H1 (cell line): ENCODE data around the gene VOPP1. TPM values are rescaled to one million over a fixed set of nuclear protein-coding genes. Genes with fewer than 3 reads are reported as not detected.

ENCODE experiments used
- ASH2L ChIP-seq: fragments of 200-600, 300-600 bp; sonication (generic); IDR thresholded peaks from one replicate; pipeline ENCODE4 v1.7.1; 2017; ENCODE audit warnings: low read length
- EP300 ChIP-seq, 2 experiments: IDR thresholded peaks; 1 replicate in 1 of 2; 2 replicates in 1 of 2; pipeline ENCODE4 v1.6.1; 2011 to 2012; ENCODE audit warnings: low read depth in 2 of 2, low read length in 2 of 2, mild to moderate bottlenecking in 2 of 2, borderline replicate concordance in 1 of 2, inconsistent platforms in 1 of 2, moderate library complexity in 1 of 2
- POLR2A ChIP-seq, 2 experiments: IDR thresholded peaks; 1 replicate in 1 of 2; 2 replicates in 1 of 2; pipeline ENCODE4 v1.6.1; 2011; ENCODE audit warnings: low read depth in 2 of 2, low read length in 2 of 2, mild to moderate bottlenecking in 2 of 2; ENCODE audit errors: control extremely low read depth in 1 of 2
- RFX5 ChIP-seq: IDR thresholded peaks from 2 replicates; pipeline ENCODE4 v1.6.1; 2011; ENCODE audit warnings: low read depth, low read length, improper control_type of control experiment, borderline replicate concordance
- SUZ12 ChIP-seq: fragments of 200-600 bp; sonication (generic); IDR thresholded peaks from 2 replicates; pipeline ENCODE4 v1.6.1; 2012; ENCODE audit warnings: mild to moderate bottlenecking, inconsistent platforms, low read length, moderate library complexity, mixed read lengths
- polyA plus RNA-seq, 7 experiments: library from polyadenylated mRNA; depleted of rRNA in 3 of 7; stranded (reverse) in 5 of 7; unstranded in 2 of 7; fragments of >200 nt in 5 of 7; fragments of 200-250 nt in 2 of 7; gene quantifications; 1 replicate in 5 of 7; 2 replicates in 1 of 7; 4 replicates in 1 of 7; pipeline versions ENCODE4 v1.2.1 to v1.2.3, GENCODE V29; 2011 to 2013; ENCODE audit warnings: missing spikeins in 2 of 7, mixed read lengths in 2 of 7
- total RNA-seq: library from RNA; stranded (reverse); fragmentation: NEBNext Ultra II Directional; extraction: Animal tissue kit (Norgen Biotek cat#: 25700); gene quantifications from 2 replicates; pipeline ENCODE4 v1.2.1, GENCODE V29; 2021

The VOPP1 gene
- total and polyA plus RNA-seq, 2 of the 8 experiments (the other 6 are each of a cell fraction or from before 2014, with no cell fraction given) = 44.7 to 83.0 TPM

- no peak for TF ChIP-seq POLR2A (IDR thresholded peaks at IDR 0.05; ENCODE audit: control extremely low read depth in 1 of 2, low read depth in 2 of 2, low read length in 2 of 2)
- TF ChIP-seq SUZ12 = no peak
- TF ChIP-seq RFX5 = no peak
- no peak for TF ChIP-seq ASH2L
- TF ChIP-seq EP300 (IDR thresholded peaks at IDR 0.05; ENCODE audit: borderline replicate concordance in 1 of 2, low read depth in 2 of 2, low read length in 2 of 2) = no peak
Observed at GRCh38 chr7:55563596-55564325, 8.5 kb downstream of the VOPP1 start (continued).
